Spleen (tissue), 11 donors: ENCODE data around the gene CAMTA1. TPM values are rescaled to one million over a fixed set of nuclear protein-coding genes. Genes with fewer than 3 reads are reported as not detected.

Experiments used
- DNase-seq: peaks from one replicate; pipeline ENCODE4 v3.0.0-alpha.2; 2020
- H3K27ac ChIP-seq, 8 donors: fragments of 200-600 bp; sonication (generic) in 7 of 8; 1 replicate in 4 of 8; 2 replicates in 4 of 8; pipeline versions ENCODE4 v1.5.0 to v1.8.0; 2016 to 2021; ENCODE audit warnings: inconsistent platforms in 4 of 8, mild to moderate bottlenecking in 4 of 8, moderate library complexity in 1 of 8
- H3K27me3 ChIP-seq, 7 donors: fragments of 200-600 bp; sonication (generic) in 6 of 7; replicated peaks in 1 of 7; 1 replicate in 4 of 7; 2 replicates in 3 of 7; pipeline versions ENCODE4 v1.5.0 to v1.8.0; 2016 to 2021; ENCODE audit warnings: inconsistent platforms in 3 of 7, mild to moderate bottlenecking in 1 of 7
- H3K36me3 ChIP-seq, 6 donors: fragments of 200-600 bp; sonication (generic) in 5 of 6; 1 replicate in 4 of 6; 2 replicates in 2 of 6; pipeline versions ENCODE4 v1.5.0 to v1.8.0; 2016 to 2021; ENCODE audit warnings: inconsistent platforms in 2 of 6
- H3K4me1 ChIP-seq, 6 donors: fragments of 200-600 bp; sonication (generic) in 5 of 6; 1 replicate in 3 of 6; 2 replicates in 3 of 6; pipeline versions ENCODE4 v1.5.0 to v1.8.0; 2016 to 2021; ENCODE audit warnings: inconsistent platforms in 3 of 6
- H3K4me3 ChIP-seq, 8 donors: fragments of 200-600 bp; sonication (generic) in 7 of 8; 1 replicate in 4 of 8; 2 replicates in 4 of 8; pipeline versions ENCODE4 v1.5.0 to v1.8.0; 2016 to 2021; ENCODE audit warnings: inconsistent platforms in 4 of 8, mild to moderate bottlenecking in 4 of 8, moderate library complexity in 2 of 8
- H3K9me3 ChIP-seq, 8 donors: fragments of 200-600 bp; sonication (generic) in 7 of 8; 1 replicate in 4 of 8; 2 replicates in 4 of 8; pipeline versions ENCODE4 v1.5.0 to v1.8.0; 2016 to 2021; ENCODE audit warnings: inconsistent platforms in 4 of 8
- CTCF ChIP-seq, 11 experiments: fragments of 200-600 bp in 7 of 11; fragments of 450-650 bp in 4 of 11; sonication (generic) in 4 of 11; IDR thresholded peaks in 8 of 11; conservative IDR thresholded peaks in 3 of 11; 1 replicate in 7 of 11; 2 replicates in 4 of 11; pipeline versions ENCODE4 v1.4.0 to v1.8.0; 2016 to 2021; ENCODE audit warnings: antibody characterized with exemption in 11 of 11, inconsistent platforms in 4 of 11, mild to moderate bottlenecking in 1 of 11
- POLR2A ChIP-seq, 3 donors: fragments of 450-650 bp; IDR thresholded peaks; one replicate each; pipeline ENCODE4 v1.5.1; 2017; ENCODE audit warnings: antibody characterized with exemption in 3 of 3, mild to moderate bottlenecking in 1 of 3
- POLR2AphosphoS5 ChIP-seq, 3 donors: sonication (generic); formaldehyde crosslinking; IDR thresholded peaks; one replicate each; pipeline ENCODE4 v1.5.1; 2017; ENCODE audit warnings: antibody characterized with exemption in 3 of 3
- WGBS, 5 donors: extraction: QIAGEN DNeasy Blood & Tissue Kit in 3 of 5; methylation state at CpG; one replicate each; pipeline versions ENCODE4 v1.1.5 to v1.1.7; 2013 to 2018; 5-methylcytosine and 5-hydroxymethylcytosine counted together
- intact Hi-C: fragments of 100-400 bp; cut with DNase I; formaldehyde crosslinking; loops from one replicate; pipeline ENCODE4 v1.15.0; 2023; ENCODE audit warnings: low total_unique reads
- polyA plus RNA-seq, 3 donors: library from polyadenylated mRNA; stranded (reverse); fragments of 200-250 nt; gene quantifications; one replicate each; pipeline ENCODE4 v1.2.1, GENCODE V29; 2013
- total RNA-seq, 7 donors: library from RNA; depleted of rRNA in 3 of 7; stranded (reverse); fragments of >200 nt in 3 of 7; fragmentation: NEBNext Ultra II Directional in 4 of 7; extraction: Animal tissue kit (Norgen Biotek cat#: 25700) in 4 of 7; gene quantifications; one replicate each; pipeline versions ENCODE4 v1.1.0 to v1.2.1, GENCODE V29; 2016 to 2021
- donor health status: healthy with polysubstance abuse.
- donor health status: DM: no; HTN: no; CAD: no; lungs with moderate emphysema.
- donor health status: DM: no; HTN: no; CAD: no.
- donor health status: Bipolar disorder and iron deficiency.
- donor health status: healthy.
- donor health status: DM: no; HTN: no; CAD: no.
- donor health status: DM: yes; HTN: yes; CAD: no.

Gene CAMTA1
- total and polyA plus RNA-seq, 10 donors: 53.0 to 106 (median 77.3) TPM

GRCh38 chr1:7489586-7489985 is 704.3 kb downstream of the CAMTA1 start:
- H3K36me3 ChIP-seq: no peaks in the 10 kb centered on the region
- 71 to 93% (median 83%) methylated on average over 13 of the region's 13 CpGs for WGBS, 5 donors
- TF ChIP-seq POLR2AphosphoS5 (IDR thresholded peaks at IDR 0.05) (peak in 1 of 3 donors; percentile 46), CTCF (IDR thresholded peaks at IDR 0.05 in 8 of 11, conservative IDR thresholded peaks at IDR 0.05 in 3 of 11) (no peak)
- peaks cover 0 to 19% (median 6%) of the 10 kb centered on the region in 6 donors for H3K4me1 ChIP-seq
- H3K9me3 ChIP-seq: no peaks in the 10 kb centered on the region
- H3K27me3 ChIP-seq: peaks cover 0 to 29% (median 0%) of the 10 kb centered on the region in 7 donors
- no peak for DNase-seq
- peak overlapping the region in 1 of 8 donors; percentile 75 for H3K27ac ChIP-seq
- intact Hi-C loops: no loop called here
- H3K4me3 ChIP-seq: no peak overlapping the region

- WGBS, 5 donors: 78 to 91% (median 86%) methylated on average over 10 of the region's 10 CpGs
- H3K36me3 ChIP-seq: no peaks in the 10 kb centered on the region
- H3K9me3 ChIP-seq: no peaks in the 10 kb centered on the region
- H3K4me3 ChIP-seq: no peak overlapping the region
- peaks cover 0 to 19% (median 0%) of the 10 kb centered on the region in 7 donors for H3K27me3 ChIP-seq
- H3K4me1 ChIP-seq: peaks cover 0 to 19% (median 6%) of the 10 kb centered on the region in 6 donors
- peak overlapping the region in 7 of 8 donors; percentile 62 to 81 (median 73) for H3K27ac ChIP-seq
- intact Hi-C loops: no loop called here
- no peak for TF ChIP-seq CTCF (IDR thresholded peaks at IDR 0.05 in 8 of 11, conservative IDR thresholded peaks at IDR 0.05 in 3 of 11)
- TF ChIP-seq POLR2A (IDR thresholded peaks at IDR 0.05): no peak
- no peak for TF ChIP-seq POLR2AphosphoS5 (IDR thresholded peaks at IDR 0.05)
- no peak for DNase-seq
These were observed 705.3 kb downstream of the CAMTA1 start for GRCh38 chr1:7490576-7490975.

- Histone ChIP-seq H3K4me3 (no peak overlapping the region), H3K36me3 (no peaks in the 10 kb centered on the region), H3K27ac (peak overlapping the region in 7 of 8 donors; percentile 62 to 81 (median 75)), H3K27me3 (peaks cover 0 to 12% (median 0%) of the 10 kb centered on the region in 7 donors), H3K4me1 (peaks cover 0 to 19% (median 6%) of the 10 kb centered on the region in 6 donors), H3K9me3 (no peaks in the 10 kb centered on the region)
- TF ChIP-seq POLR2AphosphoS5 (IDR thresholded peaks at IDR 0.05): peak in 1 of 3 donors; percentile 29
- no peak for TF ChIP-seq POLR2A (IDR thresholded peaks at IDR 0.05)
- intact Hi-C loops: no loop called here
- WGBS, 5 donors: 51 to 76% (median 60%) methylated on average over 17 of the region's 17 CpGs
- no peak for DNase-seq
These were observed 706.0 kb downstream of the CAMTA1 start for GRCh38 chr1:7491109-7491817.

- TF ChIP-seq POLR2A (IDR thresholded peaks at IDR 0.05) (no peak), POLR2AphosphoS5 (IDR thresholded peaks at IDR 0.05) (no peak), CTCF (IDR thresholded peaks at IDR 0.05 in 8 of 11, conservative IDR thresholded peaks at IDR 0.05 in 3 of 11) (no peak)
- 57 to 70% (median 61%) methylated on average over 7 of the region's 7 CpGs for WGBS, 5 donors
- intact Hi-C loops: no loop called here
- no peak overlapping the region for H3K4me3 ChIP-seq
- H3K9me3 ChIP-seq: no peaks in the 10 kb centered on the region
- peaks cover 0 to 7% (median 0%) of the 10 kb centered on the region in 7 donors for H3K27me3 ChIP-seq
- H3K36me3 ChIP-seq: no peaks in the 10 kb centered on the region
- no peak for DNase-seq
- peak overlapping the region in 7 of 8 donors; percentile 17 to 81 (median 75) for H3K27ac ChIP-seq
- peaks cover 0 to 19% (median 6%) of the 10 kb centered on the region in 6 donors for H3K4me1 ChIP-seq
These were observed 706.5 kb downstream of the CAMTA1 start for GRCh38 chr1:7491818-7492173.
